DND-41 (cell line): ENCODE measurements around the gene FAM184B.

Source experiments
- ATAC-seq: fragments of 200-7000 bp; cut with Tn5 transposase; 3 replicates; pipeline ENCODE4 v1.9.1; 2021; ENCODE audit warnings: low read depth; ENCODE audit not compliant: insufficient read depth
- DNase-seq: peaks from one replicate; pipeline ENCODE4 v3.0.0-alpha.2; 2020
- H2AFZ ChIP-seq: 2 replicates; pipeline ENCODE4 v1.6.0; 2012; ENCODE audit warnings: low read depth, low read length
- H3K27ac ChIP-seq: 2 replicates; pipeline ENCODE4 v1.5.1; 2012; ENCODE audit warnings: low read length, inconsistent platforms
- H3K27me3 ChIP-seq: fragments of 200-600 bp; sonication (generic); 2 replicates; pipeline ENCODE4 v1.6.0; 2012; ENCODE audit warnings: low read length, mild to moderate bottlenecking, inconsistent platforms; ENCODE audit not compliant: insufficient read depth, poor library complexity
- H3K36me3 ChIP-seq: 2 replicates; pipeline ENCODE4 v1.5.1; 2012; ENCODE audit warnings: low read length, inconsistent platforms; ENCODE audit not compliant: insufficient read depth
- H3K4me1 ChIP-seq: 2 replicates; pipeline ENCODE4 v1.5.1; 2012; ENCODE audit warnings: mild to moderate bottlenecking, low read length; ENCODE audit not compliant: insufficient read depth
- H3K4me2 ChIP-seq: 2 replicates; pipeline ENCODE4 v1.6.0; 2012; ENCODE audit warnings: mild to moderate bottlenecking, moderate library complexity, low read length, inconsistent platforms; ENCODE audit not compliant: insufficient read depth
- H3K4me3 ChIP-seq, 2 experiments: fragments of 200-600 bp in 1 of 2; shearing (Covaris generic) in 1 of 2; 2 replicates each; pipeline ENCODE4 v1.5.1; 2012 to 2016; ENCODE audit warnings: inconsistent platforms in 2 of 2, low read length in 2 of 2, mild to moderate bottlenecking in 2 of 2, low read depth in 1 of 2, moderate library complexity in 1 of 2
- H3K79me2 ChIP-seq: 2 replicates; pipeline ENCODE4 v1.6.0; 2012; ENCODE audit warnings: low read length, inconsistent platforms; ENCODE audit not compliant: insufficient read depth
- H3K9ac ChIP-seq: 2 replicates; pipeline ENCODE4 v1.6.0; 2012; ENCODE audit warnings: low read depth, mild to moderate bottlenecking, inconsistent platforms, low read length, moderate library complexity
- H3K9me3 ChIP-seq: 2 replicates; pipeline ENCODE4 v1.5.1; 2012; ENCODE audit warnings: low read length, moderate library complexity, mild to moderate bottlenecking, inconsistent platforms; ENCODE audit not compliant: insufficient read depth, severe bottlenecking
- H4K20me1 ChIP-seq: 2 replicates; pipeline ENCODE4 v1.6.0; 2012; ENCODE audit warnings: low read length; ENCODE audit not compliant: insufficient read depth
- EZH2 ChIP-seq: IDR thresholded peaks from 3 replicates; pipeline ENCODE4 v1.6.1; 2012; ENCODE audit warnings: borderline replicate concordance, low read depth, mild to moderate bottlenecking, moderate library complexity, low read length, inconsistent platforms; ENCODE audit not compliant: severe bottlenecking
- TF ChIP-seq, protein P1 (sequence below): IDR thresholded peaks from 2 replicates; pipeline ENCODE4 v1.5.1; 2012; ENCODE audit warnings: borderline replicate concordance, low read length, moderate library complexity, mild to moderate bottlenecking; ENCODE audit not compliant: poor library complexity, severe bottlenecking; ENCODE audit errors: extremely low read depth

Gene FAM184B

DNA sequence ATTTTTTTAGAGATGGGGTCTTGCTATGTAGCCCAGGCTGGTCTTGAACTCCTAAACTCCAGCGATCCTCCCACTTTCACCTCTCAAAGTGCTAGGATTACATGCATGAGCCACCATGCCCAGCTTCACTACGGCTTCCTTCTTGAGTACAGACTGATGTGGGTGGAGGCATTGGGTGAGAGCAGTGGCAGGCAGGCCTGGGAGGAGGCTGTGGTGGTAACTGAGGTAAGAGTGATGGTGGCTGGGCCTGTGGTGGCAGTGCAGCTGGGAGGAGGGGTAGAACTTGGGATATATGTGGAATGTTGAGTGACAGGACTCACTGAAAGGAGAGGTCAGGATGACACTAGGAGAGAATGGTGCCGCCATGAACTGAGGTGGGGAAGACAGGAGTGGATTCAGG lies 86.1 kb downstream of the FAM184B start:
- ATAC-seq, result no peak

DNA sequence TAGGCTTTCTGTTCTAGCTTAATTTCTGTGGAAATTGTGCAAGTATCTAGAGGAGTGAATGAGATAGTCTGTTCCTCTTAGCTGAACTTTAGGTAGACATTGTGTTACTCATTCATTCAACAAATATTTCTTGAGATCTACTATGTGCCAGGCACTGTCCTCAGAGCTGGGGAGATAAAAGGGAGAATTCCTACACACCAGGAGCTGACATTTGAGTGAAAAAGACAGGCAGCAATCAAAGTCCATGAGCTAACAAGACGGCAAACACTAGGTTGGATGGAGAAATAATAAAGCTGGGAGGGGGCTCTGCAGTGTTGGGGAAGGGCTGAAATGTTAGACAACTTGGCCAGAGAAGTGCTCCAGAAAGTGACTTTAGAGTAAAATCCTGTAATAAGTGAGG lies 86.9 kb downstream of the FAM184B start:
- no peak overlapping the region for H3K4me3 ChIP-seq
- H3K27me3 ChIP-seq, result peaks cover 3% of the 10 kb centered on the region
- H3K9ac ChIP-seq, result no peak overlapping the region
- H3K36me3 ChIP-seq, result no peaks in the 10 kb centered on the region
- H3K79me2 ChIP-seq, result no peaks in the 10 kb centered on the region
- ATAC-seq (no peak), DNase-seq (no peak)
- no peaks in the 10 kb centered on the region for H3K4me1 ChIP-seq
- no peak overlapping the region for H2AFZ ChIP-seq
- no peak overlapping the region for H3K27ac ChIP-seq
- no peaks in the 10 kb centered on the region for H3K9me3 ChIP-seq
- no peaks in the 10 kb centered on the region; the same call in 1 of the 2 replicates for H4K20me1 ChIP-seq
- TF ChIP-seq, protein P1, sequence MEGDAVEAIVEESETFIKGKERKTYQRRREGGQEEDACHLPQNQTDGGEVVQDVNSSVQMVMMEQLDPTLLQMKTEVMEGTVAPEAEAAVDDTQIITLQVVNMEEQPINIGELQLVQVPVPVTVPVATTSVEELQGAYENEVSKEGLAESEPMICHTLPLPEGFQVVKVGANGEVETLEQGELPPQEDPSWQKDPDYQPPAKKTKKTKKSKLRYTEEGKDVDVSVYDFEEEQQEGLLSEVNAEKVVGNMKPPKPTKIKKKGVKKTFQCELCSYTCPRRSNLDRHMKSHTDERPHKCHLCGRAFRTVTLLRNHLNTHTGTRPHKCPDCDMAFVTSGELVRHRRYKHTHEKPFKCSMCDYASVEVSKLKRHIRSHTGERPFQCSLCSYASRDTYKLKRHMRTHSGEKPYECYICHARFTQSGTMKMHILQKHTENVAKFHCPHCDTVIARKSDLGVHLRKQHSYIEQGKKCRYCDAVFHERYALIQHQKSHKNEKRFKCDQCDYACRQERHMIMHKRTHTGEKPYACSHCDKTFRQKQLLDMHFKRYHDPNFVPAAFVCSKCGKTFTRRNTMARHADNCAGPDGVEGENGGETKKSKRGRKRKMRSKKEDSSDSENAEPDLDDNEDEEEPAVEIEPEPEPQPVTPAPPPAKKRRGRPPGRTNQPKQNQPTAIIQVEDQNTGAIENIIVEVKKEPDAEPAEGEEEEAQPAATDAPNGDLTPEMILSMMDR, result no peak
- TF ChIP-seq EZH2, result no peak
- no peak overlapping the region for H3K4me2 ChIP-seq

More for the DNA sequence above, 86.1 kb downstream of the FAM184B start:
- Histone ChIP-seq H2AFZ (no peak overlapping the region), H3K4me2 (no peak overlapping the region), H3K79me2 (no peaks in the 10 kb centered on the region), H3K9me3 (no peaks in the 10 kb centered on the region), H3K27ac (no peak overlapping the region), H3K4me3 (no peak overlapping the region), H3K36me3 (no peaks in the 10 kb centered on the region), H3K9ac (no peak overlapping the region), H3K27me3 (peaks cover 3% of the 10 kb centered on the region), H4K20me1 (no peaks in the 10 kb centered on the region; the same call in 1 of the 2 replicates), H3K4me1 (no peaks in the 10 kb centered on the region)
- no peak for TF ChIP-seq EZH2
- TF ChIP-seq, protein P1, result no peak
- DNase-seq, result no peak

DNA sequence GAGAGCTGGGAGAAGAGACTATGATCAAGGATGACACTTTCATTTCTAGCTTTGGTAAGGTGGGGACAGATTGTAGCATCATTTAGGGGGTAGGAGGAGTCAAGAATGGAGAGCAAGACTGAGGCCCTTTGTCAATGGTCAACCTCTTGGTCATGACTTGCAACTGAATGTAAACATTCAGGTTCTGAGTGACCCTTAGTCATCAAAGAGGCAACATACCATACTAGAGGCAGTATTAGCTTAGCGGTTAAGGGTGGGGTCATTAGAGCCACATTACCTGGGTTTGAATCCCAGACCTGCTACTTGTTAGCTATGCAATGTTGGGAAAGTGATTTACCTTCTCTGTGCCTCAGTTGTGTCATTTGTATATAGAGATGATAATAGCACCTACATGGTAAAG lies 90.5 kb downstream of the FAM184B start:
- no peak for DNase-seq
- peaks cover 6% of the 10 kb centered on the region for H3K27me3 ChIP-seq
- no peaks in the 10 kb centered on the region for H3K36me3 ChIP-seq
- ATAC-seq, result no peak
- H3K4me2 ChIP-seq, result no peak overlapping the region
- no peak for TF ChIP-seq EZH2
- TF ChIP-seq, protein P1, result no peak
- no peak overlapping the region for H3K4me3 ChIP-seq
- H3K4me1 ChIP-seq, result no peaks in the 10 kb centered on the region
- H3K9ac ChIP-seq, result no peak overlapping the region
- no peak overlapping the region for H3K27ac ChIP-seq
- H4K20me1 ChIP-seq, result no peaks in the 10 kb centered on the region; the same call in 1 of the 2 replicates
- H3K9me3 ChIP-seq, result no peaks in the 10 kb centered on the region
- H3K79me2 ChIP-seq, result no peaks in the 10 kb centered on the region
- H2AFZ ChIP-seq, result no peak overlapping the region

DNA sequence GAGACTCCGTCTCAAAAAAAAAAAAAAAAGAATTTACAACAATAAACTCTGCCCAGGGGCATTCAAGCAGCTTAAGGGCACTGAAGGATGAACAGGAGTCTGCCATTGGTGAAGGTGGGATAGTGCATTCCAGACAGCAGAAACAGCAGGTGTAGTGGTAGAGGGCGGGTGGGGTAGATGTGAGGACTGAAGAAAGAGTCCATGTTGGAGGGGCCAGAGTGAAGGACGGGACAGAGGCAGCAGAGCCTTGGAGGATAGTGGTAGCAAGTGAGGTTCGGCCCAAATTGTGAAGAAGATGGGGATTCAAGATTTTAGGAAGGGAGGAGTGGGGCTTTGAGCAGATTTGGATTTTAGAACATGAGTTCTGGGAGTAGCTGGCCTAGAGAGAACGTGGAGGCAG lies 91.3 kb downstream of the FAM184B start:
- H3K4me3 ChIP-seq, result no peak overlapping the region
- TF ChIP-seq EZH2, result no peak
- TF ChIP-seq, protein P1, result no peak
- DNase-seq, result no peak

More for the DNA sequence above, 91.3 kb downstream of the FAM184B start:
- Histone ChIP-seq H4K20me1 (no peaks in the 10 kb centered on the region), H3K27me3 (peaks cover 6% of the 10 kb centered on the region), H3K27ac (no peak overlapping the region), H2AFZ (no peak overlapping the region), H3K4me1 (no peaks in the 10 kb centered on the region), H3K4me2 (no peak overlapping the region), H3K9me3 (no peaks in the 10 kb centered on the region), H3K79me2 (no peaks in the 10 kb centered on the region), H3K36me3 (no peaks in the 10 kb centered on the region), H3K9ac (no peak overlapping the region)
- no peak for ATAC-seq
